HG03442 (cell line): Measurements from ENCODE around the gene GCNT1.
"Not testable (repeated sequence)": the region's sequence is repeated elsewhere in the genome, so short reads cannot be mapped to it uniquely, and the experiment has no call there.

Source experiments
- ATAC-seq: cut with Tn5 transposase; IDR thresholded peaks from one replicate; pipeline ENCODE4 v1.9.1; 2021; ENCODE audit warnings: mild to moderate bottlenecking, moderate library complexity; ENCODE audit not compliant: unreplicated experiment

Gene GCNT1

GRCh38 chr9:76458903-76459693, at the start of gene GCNT1:
TSS of gene GCNT1 (plus strand) at chr9:76459182. CDS start at chr9:76502382, 43,200 bp downstream.
- ATAC-seq, result peak; percentile 83

GRCh38 chr9:76412638-76413037, 46.3 kb upstream of the GCNT1 start:
- no peak for ATAC-seq

GRCh38 chr9:76413658-76414057, 45.3 kb upstream of the GCNT1 start:
- no peak for ATAC-seq

- ATAC-seq, result peak; percentile 82
Observed at GRCh38 chr9:76414661-76415060, 44.3 kb upstream of the GCNT1 start.

GRCh38 chr9:76415154-76415553, 43.8 kb upstream of the GCNT1 start:
- ATAC-seq, result no peak

GRCh38 chr9:76415731-76416130, 43.3 kb upstream of the GCNT1 start:
- no peak for ATAC-seq

- no peak for ATAC-seq
Observed at GRCh38 chr9:76417394-76417793, 41.6 kb upstream of the GCNT1 start.

GRCh38 chr9:76419782-76420380, 39.1 kb upstream of the GCNT1 start:
- no peak for ATAC-seq

GRCh38 chr9:76423216-76424177, 35.5 kb upstream of the GCNT1 start:
- no peak for ATAC-seq

- no peak for ATAC-seq
Observed at GRCh38 chr9:76424491-76424890, 34.5 kb upstream of the GCNT1 start.

GRCh38 chr9:76425677-76426453, 33.1 kb upstream of the GCNT1 start:
- ATAC-seq, result no peak

- ATAC-seq, result no peak
Observed at GRCh38 chr9:76426807-76427419, 32.1 kb upstream of the GCNT1 start.

- ATAC-seq, result no peak
Observed at GRCh38 chr9:76431601-76432000, 27.4 kb upstream of the GCNT1 start.

- ATAC-seq, result no peak
Observed at GRCh38 chr9:76433406-76433805, 25.6 kb upstream of the GCNT1 start.

- no peak for ATAC-seq
Observed at GRCh38 chr9:76433836-76434235, 25.1 kb upstream of the GCNT1 start.

GRCh38 chr9:76434897-76435296, 24.1 kb upstream of the GCNT1 start:
- not testable (repeated sequence) for ATAC-seq

- not testable (repeated sequence) for ATAC-seq
Observed at GRCh38 chr9:76437017-76437699, 21.8 kb upstream of the GCNT1 start.

GRCh38 chr9:76438841-76439588, 20.0 kb upstream of the GCNT1 start:
- ATAC-seq, result peak; percentile 73
